Trophoblast cell (in vitro differentiated cells and primary cell): ENCODE results near the gene CFAP298.

Experiments
- DNase-seq, 2 donors: peaks; one replicate each; pipeline ENCODE4 v3.0.0-alpha.2; 2016
- H2AFZ ChIP-seq: 2 replicates; pipeline ENCODE4 v1.6.1; 2013; ENCODE audit warnings: low read length, moderate library complexity, mild to moderate bottlenecking; ENCODE audit not compliant: insufficient read depth, poor library complexity
- H2AK5ac ChIP-seq: 2 replicates; pipeline ENCODE4 v1.6.1; 2013; ENCODE audit warnings: mild to moderate bottlenecking, low read length
- H2BK120ac ChIP-seq: 2 replicates; pipeline ENCODE4 v1.6.1; 2013; ENCODE audit warnings: low read length, mild to moderate bottlenecking, moderate library complexity; ENCODE audit not compliant: insufficient read depth, poor library complexity
- H2BK12ac ChIP-seq: 2 replicates; pipeline ENCODE4 v1.6.1; 2013; ENCODE audit warnings: mild to moderate bottlenecking, low read length, moderate library complexity
- H2BK5ac ChIP-seq: 2 replicates; pipeline ENCODE4 v1.6.1; 2013; ENCODE audit warnings: low read length, low read depth, moderate library complexity, mild to moderate bottlenecking; ENCODE audit not compliant: poor library complexity
- H3K14ac ChIP-seq: 2 replicates; pipeline ENCODE4 v1.6.1; 2013; ENCODE audit warnings: mild to moderate bottlenecking, low read length
- H3K18ac ChIP-seq: 2 replicates; pipeline ENCODE4 v1.6.1; 2013; ENCODE audit warnings: mild to moderate bottlenecking, low read length
- H3K23ac ChIP-seq: 2 replicates; pipeline ENCODE4 v1.6.1; 2013; ENCODE audit warnings: low read length
- H3K27ac ChIP-seq: 2 replicates; pipeline ENCODE4 v1.5.1; 2013; ENCODE audit warnings: low read depth, mild to moderate bottlenecking, inconsistent platforms, low read length, moderate library complexity
- H3K27me3 ChIP-seq: 2 replicates; pipeline ENCODE4 v1.6.1; 2013; ENCODE audit warnings: inconsistent platforms, mild to moderate bottlenecking, low read length, moderate library complexity; ENCODE audit not compliant: insufficient read depth
- H3K36me3 ChIP-seq, 2 experiments: 1 replicate in 1 of 2; 2 replicates in 1 of 2; pipeline ENCODE4 v1.6.1; 2013; ENCODE audit warnings: low read length in 2 of 2, mild to moderate bottlenecking in 2 of 2, moderate library complexity in 1 of 2; ENCODE audit not compliant: insufficient read depth in 2 of 2, control insufficient read depth in 1 of 2
- H3K4ac ChIP-seq: 2 replicates; pipeline ENCODE4 v1.6.1; 2013; ENCODE audit warnings: low read depth, mild to moderate bottlenecking, low read length, moderate library complexity
- H3K4me1 ChIP-seq, 2 experiments: 1 replicate in 1 of 2; 2 replicates in 1 of 2; pipeline ENCODE4 v1.6.1; 2013; ENCODE audit warnings: low read length in 2 of 2, mild to moderate bottlenecking in 2 of 2, moderate library complexity in 1 of 2; ENCODE audit not compliant: insufficient read depth in 2 of 2, control insufficient read depth in 1 of 2
- H3K4me2 ChIP-seq: 2 replicates; pipeline ENCODE4 v1.6.1; 2013; ENCODE audit warnings: inconsistent platforms, mild to moderate bottlenecking, low read length, moderate library complexity
- H3K4me3 ChIP-seq: 2 replicates; pipeline ENCODE4 v1.5.1; 2013; ENCODE audit warnings: mild to moderate bottlenecking, low read depth, low read length, inconsistent platforms
- H3K79me1 ChIP-seq: one replicate; pipeline ENCODE4 v1.6.1; 2013; ENCODE audit warnings: low read length
- H3K79me2 ChIP-seq: 2 replicates; pipeline ENCODE4 v1.6.1; 2013; ENCODE audit warnings: low read length, mild to moderate bottlenecking; ENCODE audit not compliant: control insufficient read depth, insufficient read depth, poor library complexity
- H3K9ac ChIP-seq: 2 replicates; pipeline ENCODE4 v1.6.1; 2013; ENCODE audit warnings: mild to moderate bottlenecking, low read length
- H3K9me3 ChIP-seq: 2 replicates; pipeline ENCODE4 v1.6.1; 2013; ENCODE audit warnings: low read depth, mild to moderate bottlenecking, control low read depth, inconsistent platforms, low read length; ENCODE audit not compliant: insufficient read depth
- H4K12ac ChIP-seq: 2 replicates; pipeline ENCODE4 v1.6.1; 2013; ENCODE audit warnings: low read depth, mild to moderate bottlenecking, low read length, moderate library complexity
- H4K8ac ChIP-seq: 2 replicates; pipeline ENCODE4 v1.6.1; 2013; ENCODE audit warnings: low read depth, mild to moderate bottlenecking, low read length, moderate library complexity
- H4K91ac ChIP-seq: one replicate; pipeline ENCODE4 v1.6.1; 2013; ENCODE audit warnings: low read depth, mild to moderate bottlenecking, low read length, moderate library complexity
- WGBS: extraction: QIAGEN DNeasy Blood & Tissue Kit; methylation state at CpG from one replicate; pipeline ENCODE4 v1.1.7; 2013; ENCODE audit warnings: missing lambda C conversion rate; ENCODE audit not compliant: insufficient read length, insufficient coverage; ENCODE audit errors: extremely low coverage; 5-methylcytosine and 5-hydroxymethylcytosine counted together

Gene CFAP298

GRCh38 chr21:32603131-32603530, 9.0 kb downstream of the CFAP298 start:
- no peak overlapping the region for H4K91ac ChIP-seq
- no peak overlapping the region for H4K12ac ChIP-seq
- WGBS, result no CpG with 5 or more reads among the region's 8 CpGs
- H2AFZ ChIP-seq, result no peak overlapping the region
- H3K36me3 ChIP-seq, result peaks cover 35 to 54% of the 10 kb centered on the region in 2 experiments
- H3K27ac ChIP-seq, result no peak overlapping the region
- no peak overlapping the region for H2BK5ac ChIP-seq
- no peak overlapping the region for H4K8ac ChIP-seq
- H3K4me3 ChIP-seq, result no peak overlapping the region
- H3K9ac ChIP-seq, result no peak overlapping the region
- no peak overlapping the region for H3K14ac ChIP-seq
- no peaks in the 10 kb centered on the region for H3K9me3 ChIP-seq
- H2BK120ac ChIP-seq, result no peak overlapping the region
- no peak overlapping the region for H3K18ac ChIP-seq
- no peaks in the 10 kb centered on the region for H3K27me3 ChIP-seq
- no peak overlapping the region for H3K23ac ChIP-seq
- no peaks in the 10 kb centered on the region for H3K79me2 ChIP-seq
- DNase-seq, result no peak
- H3K4me1 ChIP-seq, result no peaks in the 10 kb centered on the region
- H3K4ac ChIP-seq, result no peak overlapping the region
- no peak overlapping the region for H2BK12ac ChIP-seq
- no peak overlapping the region for H2AK5ac ChIP-seq
- no peak overlapping the region for H3K4me2 ChIP-seq
- H3K79me1 ChIP-seq, result no peaks in the 10 kb centered on the region

- Histone ChIP-seq H3K14ac (no peak overlapping the region), H4K91ac (no peak overlapping the region), H3K79me2 (no peaks in the 10 kb centered on the region), H2BK5ac (no peak overlapping the region), H2AFZ (no peak overlapping the region), H3K9ac (no peak overlapping the region), H2BK120ac (no peak overlapping the region), H3K36me3 (peaks cover 35 to 50% of the 10 kb centered on the region in 2 experiments), H3K9me3 (no peaks in the 10 kb centered on the region), H4K12ac (no peak overlapping the region), H4K8ac (no peak overlapping the region), H2AK5ac (no peak overlapping the region), H3K27ac (no peak overlapping the region), H3K23ac (no peak overlapping the region), H3K79me1 (no peaks in the 10 kb centered on the region), H3K4me2 (no peak overlapping the region), H3K4me3 (no peak overlapping the region), H3K4me1 (no peaks in the 10 kb centered on the region), H2BK12ac (no peak overlapping the region), H3K4ac (no peak overlapping the region), H3K27me3 (no peaks in the 10 kb centered on the region), H3K18ac (no peak overlapping the region)
- DNase-seq, result no peak
- WGBS, result no CpG with 5 or more reads among the region's 6 CpGs
Measured at GRCh38 chr21:32602099-32602498, 10.1 kb downstream of the CFAP298 start.

DNA sequence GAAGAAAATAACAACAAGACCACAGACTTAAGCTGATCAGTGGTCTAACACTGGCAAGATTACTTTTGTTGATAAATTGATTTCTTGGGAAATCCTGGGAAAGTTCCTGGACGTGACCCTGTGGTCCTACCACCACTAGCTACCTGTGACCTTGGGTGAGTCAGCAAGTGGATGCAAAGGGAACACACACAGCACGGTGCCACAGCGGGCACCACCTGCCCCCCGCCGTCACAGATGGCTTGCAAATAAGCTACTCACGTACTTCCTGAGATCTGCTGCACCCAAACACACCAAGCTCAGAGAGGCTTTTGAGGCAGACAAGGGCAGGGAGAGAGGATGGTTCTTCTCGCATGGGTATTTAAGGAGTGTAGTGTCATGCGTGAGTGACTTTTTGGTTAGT, 12.7 kb downstream of the CFAP298 start:
- Histone ChIP-seq H3K4me2 (no peak overlapping the region), H3K4me1 (no peaks in the 10 kb centered on the region), H4K12ac (no peak overlapping the region), H3K9me3 (peaks cover 1% of the 10 kb centered on the region), H4K91ac (no peak overlapping the region), H3K27me3 (no peaks in the 10 kb centered on the region), H3K4ac (no peak overlapping the region), H3K14ac (no peak overlapping the region), H2AK5ac (no peak overlapping the region), H3K9ac (no peak overlapping the region), H4K8ac (no peak overlapping the region), H3K79me1 (no peaks in the 10 kb centered on the region), H3K36me3 (peaks cover 26 to 33% of the 10 kb centered on the region in 2 experiments), H2BK120ac (no peak overlapping the region), H3K79me2 (no peaks in the 10 kb centered on the region), H3K27ac (no peak overlapping the region), H2BK12ac (no peak overlapping the region), H3K23ac (no peak overlapping the region), H3K4me3 (no peak overlapping the region), H3K18ac (no peak overlapping the region), H2BK5ac (no peak overlapping the region), H2AFZ (no peak overlapping the region)
- no CpG with 5 or more reads among the region's 8 CpGs for WGBS
- DNase-seq, result no peak

DNA sequence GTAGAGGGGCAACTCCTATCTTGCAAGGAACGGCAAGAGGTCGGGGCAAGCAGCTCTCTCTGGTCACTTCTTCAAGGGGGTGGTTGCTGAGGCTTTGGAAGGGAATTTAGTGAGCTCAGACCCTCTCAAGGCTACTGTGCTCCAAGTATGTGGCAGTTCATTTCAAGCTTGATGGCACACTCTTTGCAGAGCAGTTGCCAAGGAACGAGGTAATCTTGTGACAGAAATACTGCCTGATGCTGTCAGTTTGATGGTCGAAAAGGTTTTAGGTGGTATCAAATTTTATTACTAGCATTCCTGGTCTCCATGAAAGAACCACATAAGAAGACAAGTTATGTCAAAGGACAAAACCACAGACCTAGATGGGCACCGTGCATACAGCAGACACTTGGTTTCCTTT, 13.1 kb downstream of the CFAP298 start:
- no CpG with 5 or more reads among the region's 5 CpGs for WGBS
- no peak for DNase-seq
- H4K12ac ChIP-seq, result no peak overlapping the region

More for the DNA sequence above, 13.1 kb downstream of the CFAP298 start:
- peaks cover 23 to 29% of the 10 kb centered on the region in 2 experiments for H3K36me3 ChIP-seq
- H3K27ac ChIP-seq, result no peak overlapping the region
- H4K91ac ChIP-seq, result no peak overlapping the region
- no peaks in the 10 kb centered on the region for H3K79me2 ChIP-seq
- H2BK5ac ChIP-seq, result no peak overlapping the region
- no peak overlapping the region for H3K4me2 ChIP-seq
- H3K27me3 ChIP-seq, result no peaks in the 10 kb centered on the region
- no peak overlapping the region for H3K4ac ChIP-seq
- no peaks in the 10 kb centered on the region for H3K4me1 ChIP-seq
- H2AFZ ChIP-seq, result no peak overlapping the region
- no peak overlapping the region for H3K23ac ChIP-seq
- H3K79me1 ChIP-seq, result no peaks in the 10 kb centered on the region
- no peak overlapping the region for H3K4me3 ChIP-seq
- no peak overlapping the region for H4K8ac ChIP-seq
- no peak overlapping the region for H2AK5ac ChIP-seq
- no peak overlapping the region for H3K18ac ChIP-seq
- H3K9ac ChIP-seq, result no peak overlapping the region
- H2BK120ac ChIP-seq, result no peak overlapping the region
- no peak overlapping the region for H3K14ac ChIP-seq
- H3K9me3 ChIP-seq, result peaks cover 1% of the 10 kb centered on the region
- H2BK12ac ChIP-seq, result no peak overlapping the region
